Activated CD4-positive, alpha-beta T cell treated with anti-CD3 and anti-CD28 coated beads for 36 hours (primary cell): ENCODE measurements around the gene SPEG. TPM values are rescaled to one million over a fixed set of nuclear protein-coding genes. Genes with fewer than 3 reads are reported as not detected.
A peak's percentile ranks its signal among the peaks of the same experiment; 100 is the strongest.

Experiments used
- ATAC-seq: fragments of 200-7000 bp; cut with Tn5 transposase; one replicate; pipeline ENCODE4 v1.10.0; 2021; ENCODE audit warnings: mild to moderate bottlenecking, moderate library complexity
- CTCF ChIA-PET: fragments of 350-600 bp; sonication (Branson Sonifier 250); formaldehyde crosslinking; loops from one replicate; lab custom pipeline; 2021; ENCODE audit warnings: antibody characterized with exemption; lab: Charles Lee
- POLR2A ChIA-PET: fragments of 350-600 bp; sonication (Branson Sonifier 250); formaldehyde crosslinking; loops from one replicate; lab custom pipeline; 2021; ENCODE audit warnings: antibody characterized with exemption, inconsistent platforms; lab: Charles Lee
- DNase-seq: peaks from one replicate; pipeline ENCODE4 v3.0.0-alpha.2; 2020
- H3K27ac Mint-ChIP-seq: one replicate; pipeline ENCODE4 v1.8.0; 2021; ENCODE audit warnings: mixed read lengths
- H3K27me3 Mint-ChIP-seq: one replicate; pipeline ENCODE4 v1.8.0; 2021; ENCODE audit warnings: mixed read lengths
- H3K36me3 Mint-ChIP-seq: one replicate; pipeline ENCODE4 v1.8.0; 2021; ENCODE audit warnings: low read depth, mixed read lengths
- H3K4me1 Mint-ChIP-seq: one replicate; pipeline ENCODE4 v1.8.0; 2021; ENCODE audit warnings: mixed read lengths
- H3K4me3 Mint-ChIP-seq: one replicate; pipeline ENCODE4 v1.8.0; 2021; ENCODE audit warnings: mild to moderate bottlenecking, moderate library complexity, mixed read lengths
- H3K9me3 Mint-ChIP-seq: one replicate; pipeline ENCODE4 v1.8.0; 2021; ENCODE audit warnings: low read depth, mixed read lengths
- intact Hi-C, 2 experiments: fragments of 100-400 bp; cut with DNase I in 1 of 2; cut with micrococcal nuclease in 1 of 2; formaldehyde crosslinking; loops; one replicate each; pipeline versions ENCODE4 v1.14.2 to v1.15.1; 2022 to 2024; cut with DNase I, micrococcal nuclease
- total RNA-seq, 2 experiments: library from RNA; stranded (reverse); gene quantifications; one replicate each; pipeline ENCODE4 v1.2.3, GENCODE V29; 2021

The SPEG gene
- total RNA-seq, 2 experiments from 2014 or later = 0.89 to 1.4 TPM

- H3K9me3 Mint-ChIP-seq = no peaks in the 10 kb centered on the region
- POLR2A ChIA-PET = no interaction called here
- no peak overlapping the region for H3K27ac Mint-ChIP-seq
- ATAC-seq (no peak), DNase-seq (no peak)
- no peaks in the 10 kb centered on the region for H3K27me3 Mint-ChIP-seq
- H3K4me3 Mint-ChIP-seq = no peak overlapping the region
- CTCF ChIA-PET = interaction anchor here (0.7 to 1.1 kb wide), 2 partner anchors 14 to 140 kb away, joined by 3 read pairs; no protein-coding TSS in a partner anchor
- intact Hi-C loops = no loop called here
- H3K36me3 Mint-ChIP-seq = peaks cover 11% of the 10 kb centered on the region
- H3K4me1 Mint-ChIP-seq = peaks cover 14% of the 10 kb centered on the region
These were observed 103.2 kb downstream of the SPEG start for GRCh38 chr2:219537657-219538488.

- CTCF ChIA-PET = interaction anchor here (0.5 to 1.7 kb wide), 2 partner anchors 9 to 104 kb away, joined by 3 to 8 read pairs; no protein-coding TSS in a partner anchor
- H3K4me1 Mint-ChIP-seq = peaks cover 14% of the 10 kb centered on the region
These were observed 103.9 kb downstream of the SPEG start for GRCh38 chr2:219538504-219538951.

GRCh38 chr2:219538956-219539788 is 104.5 kb downstream of the SPEG start:
- no peaks in the 10 kb centered on the region for H3K9me3 Mint-ChIP-seq
- CTCF ChIA-PET = interaction anchor here (0.5 to 6.9 kb wide), 5 partner anchors 9 to 104 kb away, joined by 3 to 55 read pairs (median 3); no protein-coding TSS in a partner anchor
- no peak for DNase-seq
- intact Hi-C loops = no loop called here
- no peaks in the 10 kb centered on the region for H3K27me3 Mint-ChIP-seq
- H3K36me3 Mint-ChIP-seq = peaks cover 11% of the 10 kb centered on the region
- POLR2A ChIA-PET = interaction anchor here (0.8 kb wide), 1 partner anchor 28 kb away, joined by 3 read pairs; no protein-coding TSS in a partner anchor
- H3K27ac Mint-ChIP-seq = no peak overlapping the region
- H3K4me3 Mint-ChIP-seq = no peak overlapping the region
- peaks cover 15% of the 10 kb centered on the region for H3K4me1 Mint-ChIP-seq
- ATAC-seq = no peak

More at GRCh38 chr2:219538504-219538951, 103.9 kb downstream of the SPEG start:
- no peaks in the 10 kb centered on the region for H3K9me3 Mint-ChIP-seq
- DNase-seq (no peak), ATAC-seq (no peak)
- no peak overlapping the region for H3K27ac Mint-ChIP-seq
- peaks cover 11% of the 10 kb centered on the region for H3K36me3 Mint-ChIP-seq
- intact Hi-C loops = no loop called here
- H3K4me3 Mint-ChIP-seq = no peak overlapping the region
- H3K27me3 Mint-ChIP-seq = no peaks in the 10 kb centered on the region
- POLR2A ChIA-PET = no interaction called here

GRCh38 chr2:219539926-219540678 is 105.5 kb downstream of the SPEG start:
- no peak for DNase-seq
- Mint-ChIP-seq H3K4me1 (peaks cover 22% of the 10 kb centered on the region), H3K4me3 (no peak overlapping the region), H3K9me3 (no peaks in the 10 kb centered on the region), H3K36me3 (peaks cover 11% of the 10 kb centered on the region), H3K27ac (no peak overlapping the region), H3K27me3 (no peaks in the 10 kb centered on the region)
- intact Hi-C loops = loop anchor here in 1 of 2 experiments (5.0 to 10.0 kb wide), 7 partner anchors 243 to 1135 kb away; partner anchors contain the start of genes CNOT9, NHEJ1, TUBA4A and TUBA4B
- CTCF ChIA-PET = interaction anchor here (0.5 to 6.9 kb wide), 20 partner anchors 11 to 226 kb away, joined by 3 to 55 read pairs (median 4); partner anchors contain the start of genes GMPPA and STK11IP
- no peak for ATAC-seq
- POLR2A ChIA-PET = no interaction called here

GRCh38 chr2:219540784-219541504 is 106.3 kb downstream of the SPEG start:
- DNase-seq = no peak
- no peak overlapping the region for H3K27ac Mint-ChIP-seq
- ATAC-seq = no peak
- peaks cover 11% of the 10 kb centered on the region for H3K36me3 Mint-ChIP-seq
- POLR2A ChIA-PET = no interaction called here
- H3K4me3 Mint-ChIP-seq = peak overlapping the region; percentile 87
- H3K27me3 Mint-ChIP-seq = no peaks in the 10 kb centered on the region
- intact Hi-C loops = loop anchor here (1.0 to 10.0 kb wide), 9 partner anchors 101 to 1136 kb away; partner anchors contain the start of genes CNOT9 (in 1 of the 2), NHEJ1 (in 1 of the 2), TUBA4A (in 1 of the 2) and TUBA4B (in 1 of the 2)
- H3K9me3 Mint-ChIP-seq = no peaks in the 10 kb centered on the region
- peaks cover 22% of the 10 kb centered on the region for H3K4me1 Mint-ChIP-seq
- CTCF ChIA-PET = interaction anchor here (0.6 to 6.9 kb wide), 27 partner anchors 11 to 1383 kb away, joined by 3 to 55 read pairs (median 4); partner anchors contain the start of genes GMPPA and STK11IP

GRCh38 chr2:219541611-219542180 is 107.1 kb downstream of the SPEG start:
- ChIA-PET CTCF (interaction anchor here (0.6 to 6.9 kb wide), 29 partner anchors 10 to 1382 kb away, joined by 3 to 55 read pairs (median 5); partner anchors contain the start of genes GMPPA and STK11IP), POLR2A (no interaction called here)
- H3K9me3 Mint-ChIP-seq = no peaks in the 10 kb centered on the region
- peaks cover 11% of the 10 kb centered on the region for H3K36me3 Mint-ChIP-seq
- ATAC-seq = peak; percentile 43
- intact Hi-C loops = loop anchor here (1.0 to 10.0 kb wide), 10 partner anchors 101 to 1137 kb away; partner anchors contain the start of genes CNOT9 (in 1 of the 2), CNPPD1 (in 1 of the 2), NHEJ1 (in 1 of the 2) and TUBA4A (in 1 of the 2)
- H3K27ac Mint-ChIP-seq = no peak overlapping the region
- peaks cover 22% of the 10 kb centered on the region for H3K4me1 Mint-ChIP-seq
- H3K4me3 Mint-ChIP-seq = peak overlapping the region; percentile 87
- DNase-seq = peak; percentile 93
- no peaks in the 10 kb centered on the region for H3K27me3 Mint-ChIP-seq

GRCh38 chr2:219542931-219543595 is 108.4 kb downstream of the SPEG start:
- peak overlapping the region; percentile 66 for H3K27ac Mint-ChIP-seq

GRCh38 chr2:219543596-219544358 is 109.1 kb downstream of the SPEG start, which contains the start of the genes CHPF and TMEM198:
CHPF (minus strand) TSS chr2:219543809; CDS start chr2:219543538, 271 bp downstream.
TMEM198 (plus strand) TSS chr2:219544028; CDS start chr2:219544728, 700 bp downstream.
- Mint-ChIP-seq H3K27me3 (no peaks in the 10 kb centered on the region), H3K9me3 (no peaks in the 10 kb centered on the region), H3K4me3 (peak within 1 kb of the TSS; percentile 87), H3K4me1 (peaks cover 22% of the 10 kb centered on the region), H3K36me3 (peaks cover 11% of the 10 kb centered on the region), H3K27ac (peak within 1 kb of the TSS; percentile 66)
- CTCF ChIA-PET = interaction anchor here (0.6 to 6.9 kb wide), 12 partner anchors 9 to 260 kb away, joined by 3 to 55 read pairs (median 8); partner anchors contain the start of genes GMPPA, INHA and STK11IP
- intact Hi-C loops = loop anchor here (1.0 to 10.0 kb wide), 13 partner anchors 9 to 1139 kb away; partner anchors contain the start of genes GMPPA (in 2 of the 2), STK11IP (in 2 of the 2), CNOT9 (in 1 of the 2) and CNPPD1 (in 1 of the 2)
- ATAC-seq = peak; percentile 85
- POLR2A ChIA-PET = interaction anchor here (0.8 to 1.0 kb wide), 2 partner anchors 46 to 105 kb away, joined by 3 read pairs; partner anchors contain the start of gene GMPPA
- peak; percentile 98 for DNase-seq

More at GRCh38 chr2:219542931-219543595, 108.4 kb downstream of the SPEG start:
- Mint-ChIP-seq H3K27me3 (no peaks in the 10 kb centered on the region), H3K4me3 (peak overlapping the region; percentile 87), H3K4me1 (peaks cover 22% of the 10 kb centered on the region), H3K36me3 (peaks cover 11% of the 10 kb centered on the region), H3K9me3 (no peaks in the 10 kb centered on the region)
- no peak for DNase-seq
- intact Hi-C loops = loop anchor here (1.0 to 10.0 kb wide), 13 partner anchors 9 to 1138 kb away; partner anchors contain the start of genes GMPPA (in 2 of the 2), STK11IP (in 2 of the 2), CNOT9 (in 1 of the 2) and CNPPD1 (in 1 of the 2)
- POLR2A ChIA-PET = interaction anchor here (0.8 to 1.0 kb wide), 2 partner anchors 45 to 104 kb away, joined by 3 read pairs; partner anchors contain the start of gene GMPPA
- peak; percentile 56 for ATAC-seq
- CTCF ChIA-PET = interaction anchor here (0.6 to 6.9 kb wide), 14 partner anchors 10 to 1265 kb away, joined by 3 to 55 read pairs (median 10); partner anchors contain the start of genes GMPPA, INHA and STK11IP
